Measurements from ENCODE around the gene HLF.

The HLF gene

DNA sequence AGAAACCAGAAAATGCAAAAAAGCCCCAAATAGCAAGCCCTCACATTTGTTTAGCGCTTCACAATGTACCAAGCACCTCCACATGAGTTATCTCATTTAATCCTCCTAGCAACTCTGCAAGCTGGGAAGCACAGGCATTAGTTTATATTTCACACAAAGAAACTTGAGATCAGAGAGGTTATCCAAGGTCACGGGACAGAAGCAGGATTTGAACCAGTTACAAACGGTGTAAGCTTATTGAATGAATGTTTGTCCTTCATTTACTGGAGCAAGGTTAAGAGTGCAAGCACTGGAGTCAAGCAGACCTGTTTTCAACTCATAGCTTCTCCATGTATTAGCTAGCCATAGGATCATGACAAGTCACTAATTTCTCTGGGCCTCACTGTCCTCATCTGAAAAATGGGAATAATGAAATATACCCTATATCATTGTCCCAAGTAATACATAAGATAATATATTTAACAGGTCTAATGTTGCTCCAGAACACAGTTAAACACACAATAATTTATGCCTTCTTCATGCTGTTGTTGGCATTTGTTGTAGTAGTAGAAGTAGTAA is 6.1 kb upstream of the HLF start:
- no peak for DNase-seq (ENCODE audit: low spot score)

- DNase-seq (ENCODE audit: low spot score) = no peak
These were observed 5.1 kb upstream of the HLF start for GRCh38 chr17:55259684-55260111.

- no peak for DNase-seq (ENCODE audit: low spot score)
These were observed 3.4 kb upstream of the HLF start for GRCh38 chr17:55261311-55261710.

GRCh38 chr17:55263569-55264277 is 1.0 kb upstream of the HLF start:
- no peak for DNase-seq (ENCODE audit: low spot score)

GRCh38 chr17:55264278-55264644 is 499 bp upstream of the HLF start:
- DNase-seq (ENCODE audit: low spot score) = peak; percentile 18

- no peak for DNase-seq (ENCODE audit: low spot score)
These were observed 706 bp downstream of the HLF start for GRCh38 chr17:55265311-55266021.

DNA sequence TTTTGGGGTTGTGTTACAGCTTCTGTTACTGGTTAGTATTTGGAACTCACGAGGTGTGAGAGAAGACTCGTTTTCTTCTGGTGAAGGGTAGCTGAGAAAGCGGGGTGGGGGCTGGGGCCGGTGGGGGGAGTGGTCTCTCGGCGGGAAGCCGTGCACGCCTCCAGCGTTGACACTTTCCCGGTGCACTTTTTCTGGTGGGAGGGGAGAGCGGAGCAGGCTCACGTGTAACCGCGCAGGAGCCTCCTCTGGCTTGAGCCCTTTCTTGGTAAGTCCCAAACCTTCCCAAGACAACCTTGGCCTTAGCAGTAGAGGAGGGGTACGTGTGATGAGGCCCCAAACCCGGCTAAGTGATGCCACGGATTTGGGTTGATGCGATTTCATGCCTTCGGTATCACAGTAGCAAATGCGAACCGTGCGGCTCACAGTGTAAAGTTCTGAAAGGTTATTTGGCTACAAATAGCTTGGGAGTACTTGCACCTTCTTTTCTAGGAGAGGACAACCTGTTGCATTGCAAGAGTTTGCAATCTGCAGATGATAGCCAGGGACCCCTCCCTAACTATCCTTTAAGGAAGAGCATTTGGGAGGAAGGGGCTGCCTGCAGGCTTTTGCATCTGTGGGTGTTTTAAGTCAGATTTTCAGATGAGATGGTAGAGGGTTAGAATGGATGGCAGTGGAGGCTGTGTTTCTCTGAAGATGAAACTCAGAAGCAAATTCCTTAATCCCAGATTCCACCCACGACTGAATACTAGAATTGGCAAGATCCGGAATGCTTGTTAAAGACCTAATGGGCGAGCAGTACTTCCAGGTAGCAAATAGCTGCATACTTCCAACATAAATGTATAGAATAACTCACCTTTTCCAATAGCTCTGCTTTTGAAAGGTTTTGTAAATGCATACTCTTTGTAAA is 1.5 kb downstream of the HLF start:
- no peak for DNase-seq (ENCODE audit: low spot score)

GRCh38 chr17:55266958-55267688 is 2.4 kb downstream of the HLF start:
- no peak for DNase-seq (ENCODE audit: low spot score)

GRCh38 chr17:55267777-55268648 is 3.3 kb downstream of the HLF start:
- no peak for DNase-seq (ENCODE audit: low spot score)

- DNase-seq (ENCODE audit: low spot score) = no peak
These were observed 4.1 kb downstream of the HLF start for GRCh38 chr17:55268649-55269480.

GRCh38 chr17:55269894-55270293 is 5.1 kb downstream of the HLF start:
- no peak for DNase-seq (ENCODE audit: low spot score)

DNA sequence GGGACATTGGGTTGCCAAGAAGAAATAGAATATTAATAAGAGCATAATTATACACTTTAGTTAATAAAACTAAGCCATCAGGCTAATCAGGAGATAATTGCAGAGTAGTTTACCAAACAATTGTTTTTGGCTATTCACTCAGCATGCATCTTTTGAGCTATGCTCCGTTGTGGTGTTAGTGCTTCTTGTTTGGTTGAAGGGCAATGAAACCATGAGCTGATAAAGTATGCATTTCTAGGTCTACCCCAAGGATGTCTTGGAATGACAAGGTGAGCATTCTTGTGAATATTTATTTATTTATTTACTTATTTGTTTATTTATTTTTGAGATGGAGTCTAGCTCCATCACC is 6.4 kb downstream of the HLF start:
- DNase-seq (ENCODE audit: low spot score) = no peak

DNA sequence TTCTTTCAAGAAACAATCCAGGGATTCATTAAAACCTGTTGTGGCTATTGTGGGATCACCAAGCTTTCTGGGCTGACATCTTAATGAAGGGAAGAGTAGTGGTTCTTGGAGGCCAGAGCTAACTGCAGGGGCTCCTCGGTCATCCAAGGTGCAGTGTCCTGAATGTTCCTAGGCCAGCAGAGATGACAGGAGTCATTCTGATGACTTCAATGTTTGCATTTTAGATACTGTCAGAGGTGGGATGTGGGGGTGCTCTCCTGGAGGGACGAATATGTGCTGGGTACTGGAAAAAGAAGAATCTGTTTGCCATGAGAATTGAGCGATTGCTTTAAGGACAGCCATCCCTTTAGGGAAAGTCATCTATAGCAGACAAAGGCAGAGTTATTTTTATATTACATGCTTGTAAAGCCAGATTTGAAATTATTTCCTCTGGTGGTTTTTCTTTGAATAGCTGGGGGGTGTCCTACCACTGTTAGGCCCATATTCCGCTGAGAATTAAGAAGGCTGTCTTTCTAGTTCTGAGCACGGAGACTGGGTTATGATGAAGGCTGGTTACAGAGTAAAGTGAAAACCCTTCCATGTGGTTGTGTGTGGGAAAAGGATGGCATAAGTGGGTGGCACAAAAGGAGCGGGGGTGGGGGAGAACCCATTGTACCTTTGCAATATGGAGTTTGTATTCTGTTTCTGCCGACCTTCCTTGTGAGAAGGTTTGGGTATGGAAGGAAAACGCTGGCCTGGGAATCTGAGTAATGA is 7.4 kb downstream of the HLF start:
- no peak for DNase-seq (ENCODE audit: low spot score)

DNA sequence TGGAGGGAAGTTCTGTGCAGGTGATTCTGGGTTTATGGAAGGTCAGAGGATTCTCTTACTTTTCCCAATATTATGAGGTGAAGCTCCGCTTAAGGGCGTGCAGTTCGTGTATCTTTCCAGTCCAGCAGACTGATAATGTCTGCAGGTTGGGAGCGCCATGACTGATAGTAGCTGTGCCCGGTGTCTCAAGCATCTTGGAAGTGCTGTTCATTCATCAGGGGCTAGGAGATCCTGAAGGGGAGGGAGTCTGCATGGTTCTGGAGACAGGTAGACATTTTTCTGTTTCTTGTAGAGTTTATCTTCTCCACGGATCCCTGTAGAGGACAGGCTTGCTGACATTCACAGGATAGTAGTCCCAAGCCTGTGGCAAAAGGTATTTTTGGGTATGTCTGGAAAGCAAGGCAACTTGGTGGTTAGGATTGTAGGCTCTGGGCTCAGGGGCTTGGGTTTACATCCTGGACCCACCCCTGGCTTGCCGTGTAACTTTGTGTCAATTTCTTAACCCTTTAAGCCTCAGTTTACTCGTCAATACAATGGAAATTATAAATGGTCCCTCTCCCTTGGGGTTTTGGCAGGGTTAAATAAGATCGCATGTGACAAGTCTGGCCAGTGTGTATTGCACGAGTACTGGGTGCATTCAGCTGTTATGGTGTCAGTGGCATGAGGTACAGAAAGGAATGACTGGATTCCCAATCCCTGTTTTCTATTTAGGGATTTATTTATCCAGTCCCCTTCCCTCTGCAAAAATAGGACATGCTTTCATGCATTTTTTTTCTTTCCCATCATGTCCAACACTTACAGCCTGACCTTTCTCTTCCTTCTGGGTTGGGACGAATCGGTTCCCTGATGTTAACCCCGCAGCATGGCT is 8.2 kb downstream of the HLF start:
- DNase-seq (ENCODE audit: low spot score) = no peak

DNA sequence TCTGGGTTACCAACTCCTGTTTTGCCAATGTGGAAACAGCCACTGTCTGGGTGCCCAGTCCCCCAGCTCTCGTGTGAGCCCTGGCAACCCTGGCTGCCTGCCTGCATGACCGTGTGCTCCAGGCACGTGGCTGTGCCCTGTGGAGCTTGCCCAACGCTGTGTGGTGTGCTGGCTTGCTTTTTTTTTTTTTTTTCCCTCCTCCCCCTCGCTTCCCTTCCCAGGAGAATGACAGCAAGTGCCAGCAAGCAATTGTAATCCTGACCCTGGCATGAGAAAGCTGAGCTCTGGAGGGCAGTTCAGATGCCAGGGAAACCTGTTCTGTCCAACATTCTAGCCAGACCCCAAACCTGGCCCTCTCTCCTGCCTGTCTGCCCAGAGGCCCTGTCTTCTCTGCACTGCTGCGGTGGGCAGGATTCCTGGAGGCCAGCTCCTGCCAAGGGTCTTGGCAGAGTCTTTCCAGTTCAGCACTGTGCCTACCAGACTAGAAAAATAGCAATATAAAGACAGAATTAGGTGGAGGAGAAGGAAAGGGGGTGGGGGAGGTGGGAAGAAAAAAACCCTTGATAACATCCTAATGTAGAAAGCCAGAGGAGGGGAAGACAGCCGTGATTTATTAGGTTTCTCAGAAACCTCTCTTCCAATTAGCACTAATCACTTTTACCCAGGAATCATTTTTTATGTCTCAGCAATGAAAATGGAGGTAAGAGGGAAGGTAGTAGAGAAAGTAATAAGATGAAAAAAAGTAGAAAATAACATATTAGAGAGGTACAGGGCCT is 9.0 kb downstream of the HLF start:
- no peak for DNase-seq (ENCODE audit: low spot score)

- no peak for DNase-seq (ENCODE audit: low spot score)
These were observed 9.8 kb downstream of the HLF start for GRCh38 chr17:55274355-55275255.

Measured in SW480 (cell line).